GM19043 (cell line): ENCODE data around the gene FDCSP.
"Not testable (repeated sequence)": the region's sequence is repeated elsewhere in the genome, so short reads cannot be mapped to it uniquely, and the experiment has no call there.

ENCODE experiments used
- ATAC-seq: cut with Tn5 transposase; IDR thresholded peaks from one replicate; pipeline ENCODE4 v1.9.1; 2021; ENCODE audit warnings: low read depth; ENCODE audit not compliant: unreplicated experiment

Gene FDCSP

DNA sequence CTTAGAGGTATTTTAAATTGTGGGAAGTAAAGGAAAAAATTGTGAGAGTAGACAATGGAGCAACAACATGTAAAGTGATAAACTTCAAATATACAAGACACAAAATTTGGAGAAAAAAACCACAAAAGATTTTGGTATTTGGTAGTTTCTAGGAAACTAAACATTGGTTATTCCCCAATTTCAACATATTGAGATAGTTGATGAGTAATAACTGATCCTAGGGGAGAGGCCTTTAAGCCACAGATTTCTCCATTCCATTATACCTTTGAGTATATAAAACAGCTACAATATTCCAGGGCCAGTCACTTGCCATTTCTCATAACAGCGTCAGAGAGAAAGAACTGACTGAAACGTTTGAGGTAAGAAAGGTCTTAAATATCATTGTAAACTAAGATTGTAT is at the start of gene FDCSP:
FDCSP (plus strand) TSS at position 301 of the 400 bp plus-strand sequence. CDS start 5,071 bp downstream, outside the sequence.
- no peak for ATAC-seq

DNA sequence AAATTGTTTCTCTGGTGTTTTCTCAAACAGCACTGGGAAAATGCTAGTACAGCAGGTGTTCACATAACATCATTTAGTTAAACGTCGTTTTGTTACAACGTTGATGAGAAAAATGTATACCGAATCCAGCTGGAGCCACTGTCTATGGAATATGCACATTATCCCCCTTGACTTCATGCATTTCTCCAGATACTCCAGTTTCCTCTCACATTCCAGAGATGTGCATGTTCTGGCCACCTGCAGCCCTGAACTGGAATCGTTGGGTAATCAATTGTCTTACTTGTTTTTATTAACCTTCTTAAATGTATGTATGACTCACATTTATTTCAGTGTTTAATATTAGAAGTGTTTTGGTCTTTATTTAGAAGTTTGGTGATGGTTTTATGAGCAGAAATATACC is 48.8 kb upstream of the FDCSP start:
- no peak for ATAC-seq

DNA sequence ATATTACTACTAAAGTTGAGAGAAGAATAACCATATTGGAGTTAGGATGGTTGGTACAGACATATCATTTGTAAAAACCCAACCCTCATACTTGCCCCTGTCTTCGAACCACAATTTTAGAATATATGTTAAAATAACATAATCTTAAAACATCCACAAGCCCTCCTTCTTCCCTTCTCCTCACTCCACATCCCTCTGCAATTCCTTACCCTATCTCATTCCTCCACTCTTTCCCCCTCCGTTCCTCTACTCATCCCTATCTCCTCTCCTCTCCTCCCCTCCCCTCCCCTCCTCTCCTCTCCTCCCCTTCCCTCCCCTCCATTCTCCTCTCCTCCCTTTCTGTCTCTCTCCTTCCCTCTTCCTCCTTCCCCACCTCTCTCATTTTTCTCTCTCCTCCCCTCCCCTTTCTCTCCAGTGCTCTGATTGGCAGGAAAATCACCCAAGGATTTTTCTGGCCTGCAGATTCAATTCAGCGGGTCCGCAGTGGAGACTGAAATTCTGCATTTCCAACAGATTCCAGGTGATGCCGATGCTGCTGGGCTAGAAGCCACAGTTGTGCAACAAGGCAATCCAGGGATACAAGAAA is 47.8 kb upstream of the FDCSP start:
- no peak for ATAC-seq

DNA sequence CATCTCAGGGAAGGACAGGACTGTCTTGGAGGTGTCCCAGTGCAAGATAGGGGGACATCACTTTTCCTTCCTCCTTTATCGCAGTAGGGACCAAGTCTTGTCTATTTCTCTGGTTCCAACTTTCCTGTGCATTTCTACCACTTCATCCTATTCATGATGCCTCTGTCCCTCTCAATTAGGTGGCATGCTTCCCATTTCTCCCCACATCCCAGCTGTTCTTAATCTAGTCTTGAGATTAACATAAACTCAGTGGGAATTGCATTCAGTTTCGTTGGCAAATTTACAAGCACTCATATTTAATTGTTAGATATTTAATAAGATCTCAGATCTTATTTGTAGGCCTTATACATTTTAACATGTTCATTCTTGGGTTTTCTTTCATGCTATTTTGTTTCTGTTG is 46.1 kb upstream of the FDCSP start:
- ATAC-seq: no peak

DNA sequence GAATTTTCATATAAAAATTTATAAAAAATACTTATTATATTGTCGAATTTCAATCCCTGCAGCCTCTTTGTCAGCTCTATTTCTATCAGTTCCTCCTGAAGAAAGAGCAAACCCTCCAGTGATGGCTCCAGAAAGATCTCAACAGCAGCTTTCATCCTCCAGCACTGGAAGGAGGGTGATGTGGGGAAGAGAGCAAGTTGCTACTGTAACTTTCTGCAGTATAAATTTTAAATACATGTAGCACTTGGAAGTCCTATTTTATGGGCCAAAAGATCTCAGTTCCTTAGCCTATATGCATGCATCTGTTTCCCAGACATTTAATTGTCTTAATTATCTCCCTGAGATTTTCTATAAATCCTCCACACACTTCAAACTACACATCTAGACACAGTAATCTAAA is 44.1 kb upstream of the FDCSP start:
- ATAC-seq: no peak

DNA sequence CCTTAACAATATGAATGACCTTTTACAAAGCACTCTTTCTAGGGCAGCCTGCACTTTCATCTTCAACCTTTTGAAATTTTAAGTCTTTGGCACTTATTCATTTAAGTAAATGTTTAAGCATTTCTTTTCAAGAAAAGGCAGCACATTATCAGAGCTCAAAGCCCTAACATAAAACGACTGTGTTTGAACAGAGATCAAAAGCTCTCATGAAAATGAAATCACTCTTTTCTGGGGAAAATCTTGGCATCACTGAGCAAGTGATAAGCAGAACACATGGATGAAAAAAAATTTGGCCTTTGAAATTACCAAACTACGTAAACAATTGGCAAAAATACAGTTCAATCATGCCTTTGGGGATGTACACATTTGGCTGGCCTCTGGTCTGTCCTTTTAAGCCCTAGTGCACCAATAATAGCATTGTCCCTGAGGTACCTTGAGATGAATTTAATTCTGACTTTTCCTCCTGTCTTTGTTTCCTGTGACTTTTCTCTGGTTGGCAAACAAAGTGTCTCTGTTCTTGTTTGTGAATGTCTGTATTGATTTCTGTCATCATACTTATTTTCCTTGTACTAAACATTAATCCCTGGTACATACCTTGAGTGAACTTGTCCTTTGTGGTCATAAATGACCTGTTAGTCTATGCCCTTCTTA is 43.3 kb upstream of the FDCSP start:
- no peak for ATAC-seq

DNA sequence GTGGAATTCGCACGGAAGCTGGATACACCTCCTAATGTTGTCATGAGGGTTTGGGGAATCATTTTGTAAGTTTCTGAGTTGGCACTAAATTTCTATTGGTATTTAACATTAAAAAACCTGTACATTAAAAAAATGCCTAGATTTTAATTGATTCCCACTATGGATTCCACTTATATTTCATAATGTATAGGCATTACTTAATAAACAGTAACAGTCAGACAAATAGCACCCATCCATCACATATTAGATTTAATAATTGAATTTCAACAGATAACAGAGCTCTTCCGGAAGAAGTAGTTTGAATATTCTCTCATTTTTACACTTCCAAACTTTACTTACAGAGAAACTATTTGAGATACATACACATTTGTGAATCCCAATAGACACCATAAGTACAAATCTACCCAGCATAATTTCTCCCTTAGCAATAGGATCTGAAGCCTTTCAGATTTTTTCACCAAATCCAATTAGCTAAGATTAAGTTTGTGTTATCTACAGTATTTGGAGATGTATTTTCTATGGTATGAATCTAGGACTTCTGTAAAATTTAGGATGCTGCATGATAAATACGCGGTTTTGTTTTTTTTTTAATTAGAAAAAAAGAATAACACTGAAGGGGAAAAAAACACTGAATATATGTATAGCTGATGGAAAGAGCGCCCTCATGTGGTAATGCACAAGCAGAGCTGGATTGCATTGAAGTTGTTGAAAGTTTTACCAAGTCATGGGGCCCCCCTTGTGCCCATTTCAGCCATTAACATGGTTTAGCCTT is 42.6 kb upstream of the FDCSP start:
- ATAC-seq: no peak

DNA sequence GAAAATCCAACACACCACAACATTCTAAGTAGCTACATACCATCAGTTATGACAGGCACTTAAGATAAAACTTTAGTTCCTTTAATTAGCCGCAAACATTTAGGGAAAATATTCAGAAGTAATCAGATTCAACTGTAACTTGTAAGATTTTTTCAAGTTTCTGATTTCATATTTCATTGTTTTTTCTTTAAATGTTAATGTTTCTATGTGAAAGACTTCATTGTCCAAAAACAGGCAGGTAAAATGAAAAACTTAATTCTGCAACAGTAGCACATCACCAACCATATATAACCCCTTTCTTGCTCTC is 42.0 kb upstream of the FDCSP start:
- no peak for ATAC-seq

DNA sequence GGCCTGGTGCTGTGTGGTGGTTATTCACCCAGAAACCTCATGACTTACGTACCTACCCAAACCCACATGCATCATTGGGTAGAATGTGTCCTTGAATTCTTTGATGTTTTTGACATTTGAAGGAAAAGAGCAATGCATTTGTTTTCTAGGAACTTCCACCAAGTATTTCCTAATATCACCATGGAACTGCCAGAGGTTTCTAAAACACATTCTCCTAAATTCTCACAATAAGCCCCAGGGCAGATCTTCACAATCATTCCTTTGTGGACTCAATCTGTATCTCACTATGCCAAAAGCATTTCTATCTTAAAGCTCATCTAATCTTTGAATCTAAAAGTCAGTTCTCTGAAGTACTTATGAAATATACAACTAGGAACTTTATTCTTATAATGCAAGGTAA is 38.7 kb upstream of the FDCSP start:
- no peak for ATAC-seq

DNA sequence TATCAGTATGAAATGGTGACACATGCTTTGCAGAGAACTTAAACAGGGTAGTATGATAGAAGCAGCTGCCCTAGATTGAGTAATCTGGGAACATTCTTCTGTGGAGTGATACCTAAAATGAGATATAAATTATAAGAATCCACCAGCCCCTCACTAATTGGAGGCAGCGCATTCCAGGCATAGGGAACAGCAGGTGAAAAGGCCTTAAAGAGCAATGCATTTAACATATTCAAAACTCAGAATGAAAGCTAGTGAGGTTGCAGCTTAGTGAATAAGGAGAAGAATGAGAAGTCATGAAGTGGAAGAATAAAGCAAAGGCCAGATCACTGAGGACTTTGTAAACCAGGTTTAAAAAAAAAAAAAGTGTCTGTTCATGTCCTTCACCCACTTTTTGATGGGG is 35.3 kb upstream of the FDCSP start:
- no peak for ATAC-seq

DNA sequence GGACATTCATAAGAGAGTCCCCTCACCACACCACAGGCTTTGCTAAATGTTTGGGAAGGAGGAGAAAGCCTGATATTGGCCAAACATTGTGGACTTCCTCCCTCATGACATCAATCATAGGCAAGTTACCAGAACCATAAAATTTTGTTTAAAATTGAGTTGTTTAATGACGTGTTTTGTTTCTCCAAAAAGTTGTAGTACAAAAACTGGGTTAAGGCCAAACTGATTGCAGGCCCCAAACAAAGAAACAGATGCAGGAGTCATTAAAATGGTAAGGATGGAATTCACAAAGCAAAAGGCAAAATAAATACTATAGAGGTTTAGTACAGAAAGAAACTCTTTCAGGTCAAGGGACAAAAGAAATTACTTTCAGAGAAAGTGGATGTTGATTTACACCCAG is 34.3 kb upstream of the FDCSP start:
- no peak for ATAC-seq

DNA sequence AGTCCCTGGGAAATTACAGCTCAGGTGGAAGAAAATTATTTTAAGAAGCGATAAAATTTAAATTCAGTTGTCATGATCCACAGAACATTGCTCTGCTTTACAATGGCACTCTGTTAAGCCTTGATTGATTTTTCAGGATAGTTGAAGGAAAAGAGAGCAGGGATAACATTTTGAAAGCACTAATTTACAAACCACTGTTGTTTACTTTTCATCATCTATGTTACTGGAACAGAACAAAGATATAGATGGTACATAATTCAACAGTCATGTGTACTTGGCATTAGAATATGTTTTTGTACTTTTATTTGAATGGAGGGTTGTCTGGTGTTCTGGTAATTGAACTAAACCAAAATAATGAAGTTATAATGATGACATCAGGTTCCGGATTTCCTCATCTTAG is 33.0 kb upstream of the FDCSP start:
- no peak for ATAC-seq

DNA sequence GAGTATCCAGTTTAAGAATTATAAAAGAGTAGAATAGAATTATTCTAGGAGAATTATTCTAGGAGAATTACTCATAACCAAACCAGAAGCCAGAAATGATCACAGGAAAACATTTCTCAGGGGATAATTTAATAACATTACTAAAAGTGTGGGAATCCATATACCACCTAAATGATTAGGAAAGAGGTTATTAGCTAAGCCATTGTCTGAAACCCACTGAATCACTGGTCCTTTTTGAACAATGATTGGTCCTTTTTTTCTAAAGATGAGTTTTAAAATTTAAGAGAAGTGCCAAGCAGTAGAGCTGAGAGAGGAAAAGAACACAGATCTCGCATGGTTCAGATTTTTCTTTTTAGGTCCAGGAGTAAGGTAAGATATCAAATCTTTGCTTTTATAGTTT is 30.5 kb upstream of the FDCSP start, which contains the start of gene ODAM:
ODAM (plus strand) TSS at position 301 of the 400 bp plus-strand sequence. CDS start 819 bp downstream, outside the sequence.
- ATAC-seq: no peak

DNA sequence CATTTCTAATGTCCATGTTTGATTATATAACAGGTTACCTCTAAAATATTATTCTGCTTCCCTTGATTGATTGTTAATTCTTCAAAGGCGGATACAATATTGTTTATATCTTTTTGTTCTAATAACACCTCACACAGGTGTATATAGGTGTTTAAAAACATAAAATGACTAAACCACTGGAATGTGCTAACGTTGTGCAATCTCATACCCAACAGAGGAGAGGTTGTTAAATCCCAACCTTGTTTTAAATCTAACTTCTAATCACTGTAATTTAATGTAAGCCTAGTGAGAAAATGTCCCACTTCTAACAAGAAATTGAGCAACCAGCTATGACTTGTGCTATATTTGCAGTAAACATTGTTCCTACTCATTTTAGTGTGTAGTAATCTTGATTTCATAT is 29.1 kb upstream of the FDCSP start:
- no peak for ATAC-seq

DNA sequence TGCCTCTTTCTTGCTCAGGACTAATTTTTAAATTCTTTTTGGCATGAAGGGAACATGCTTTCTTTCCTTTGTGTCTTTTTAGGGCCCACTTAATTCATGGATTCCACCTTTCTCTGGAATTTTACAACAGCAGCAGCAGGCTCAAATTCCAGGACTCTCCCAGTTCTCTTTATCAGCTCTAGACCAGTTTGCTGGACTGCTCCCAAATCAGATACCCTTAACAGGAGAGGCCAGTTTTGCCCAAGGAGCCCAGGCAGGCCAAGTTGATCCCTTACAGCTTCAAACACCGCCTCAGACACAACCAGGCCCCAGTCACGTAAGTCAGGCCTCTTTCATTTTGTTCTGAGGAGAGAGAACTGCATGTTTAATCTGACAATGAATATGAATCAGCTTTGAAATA is 28.1 kb upstream of the FDCSP start:
- ATAC-seq: no peak

DNA sequence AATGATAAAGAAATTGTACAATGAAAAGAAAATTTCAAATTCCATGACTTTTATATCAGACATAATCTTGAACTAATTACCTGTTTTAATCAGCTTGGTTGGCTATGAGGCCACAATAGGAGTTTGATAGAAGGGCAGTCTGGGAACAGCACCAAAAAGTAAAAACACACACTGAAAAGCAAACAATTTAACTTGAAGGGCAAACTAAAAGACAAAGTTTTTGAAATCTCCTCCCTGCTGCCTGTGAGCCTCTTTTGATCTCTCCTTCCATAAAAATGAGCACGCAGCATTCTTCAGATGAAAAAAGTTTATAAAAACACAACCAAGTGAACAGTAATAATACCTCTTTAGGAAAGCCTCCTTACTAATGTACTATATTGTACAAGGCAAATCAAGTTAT is 22.3 kb upstream of the FDCSP start:
- ATAC-seq: no peak

DNA sequence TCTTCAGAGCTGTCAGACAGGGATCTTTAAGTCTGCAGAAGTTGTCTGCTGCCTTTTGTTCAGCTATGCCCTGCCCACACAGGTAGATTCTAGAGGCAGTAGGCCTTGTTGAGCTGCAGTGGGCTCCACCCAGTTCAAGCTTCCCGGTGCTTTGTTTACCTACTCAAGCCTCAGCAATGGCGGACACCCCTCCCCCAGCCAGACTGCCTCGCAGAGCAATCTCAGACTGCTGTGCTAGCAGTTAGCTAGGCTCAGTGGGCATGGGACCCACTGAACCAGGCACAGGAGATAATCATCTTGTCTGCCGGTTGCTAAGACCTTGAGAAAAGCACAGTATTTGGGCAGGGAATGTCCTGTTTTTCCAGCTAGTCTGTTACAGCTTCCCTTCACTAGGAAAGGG is 13.2 kb upstream of the FDCSP start:
- ATAC-seq: not testable (repeated sequence)

DNA sequence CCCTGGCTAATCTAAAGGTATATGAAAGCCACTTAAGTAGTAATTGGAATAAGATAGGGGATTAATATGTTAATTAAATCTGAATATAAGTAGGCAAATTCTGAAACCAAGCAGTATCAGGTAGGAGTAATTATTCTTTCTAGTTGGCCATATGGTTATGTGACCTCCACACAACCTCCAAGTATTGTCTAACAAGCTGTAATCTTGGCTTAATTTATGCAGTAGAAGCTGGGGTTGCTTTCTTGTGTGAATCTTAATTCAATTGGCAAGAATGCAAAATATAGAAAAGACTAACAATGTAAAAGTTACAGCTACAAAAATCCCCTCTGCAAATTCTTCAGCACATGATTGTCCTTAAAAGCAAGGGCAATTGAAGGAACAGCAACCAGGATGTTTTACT is 9.8 kb upstream of the FDCSP start:
- not testable (repeated sequence) for ATAC-seq

DNA sequence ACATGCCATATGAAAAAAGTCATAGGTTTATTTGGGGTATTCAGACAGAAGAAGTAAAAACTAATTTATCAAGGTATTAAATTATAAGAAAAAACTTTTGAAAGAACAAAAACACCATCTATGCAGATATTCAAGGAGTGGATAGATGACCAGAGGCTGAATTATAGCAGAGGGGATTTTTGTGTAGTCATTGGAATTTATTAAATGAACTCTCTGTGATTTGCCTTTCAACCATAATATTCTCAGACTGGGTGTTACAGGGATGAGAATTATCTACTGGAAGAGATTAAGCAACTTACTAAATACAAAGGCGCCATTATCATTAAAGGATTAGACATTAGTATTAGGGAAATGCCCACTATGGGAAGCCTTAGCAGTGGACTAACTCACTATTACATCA is 9.4 kb upstream of the FDCSP start:
- not testable (repeated sequence) for ATAC-seq

DNA sequence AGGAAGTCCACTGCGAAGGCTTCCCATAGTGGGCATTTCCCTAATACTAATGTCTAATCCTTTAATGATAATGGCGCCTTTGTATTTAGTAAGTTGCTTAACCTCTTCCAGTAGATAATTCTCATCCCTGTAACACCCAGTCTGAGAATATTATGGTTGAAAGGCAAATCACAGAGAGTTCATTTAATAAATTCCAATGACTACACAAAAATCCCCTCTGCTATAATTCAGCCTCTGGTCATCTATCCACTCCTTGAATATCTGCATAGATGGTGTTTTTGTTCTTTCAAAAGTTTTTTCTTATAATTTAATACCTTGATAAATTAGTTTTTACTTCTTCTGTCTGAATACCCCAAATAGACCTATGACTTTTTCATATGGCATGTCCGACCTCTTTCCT is 4.5 kb upstream of the FDCSP start:
- not testable (repeated sequence) for ATAC-seq

DNA sequence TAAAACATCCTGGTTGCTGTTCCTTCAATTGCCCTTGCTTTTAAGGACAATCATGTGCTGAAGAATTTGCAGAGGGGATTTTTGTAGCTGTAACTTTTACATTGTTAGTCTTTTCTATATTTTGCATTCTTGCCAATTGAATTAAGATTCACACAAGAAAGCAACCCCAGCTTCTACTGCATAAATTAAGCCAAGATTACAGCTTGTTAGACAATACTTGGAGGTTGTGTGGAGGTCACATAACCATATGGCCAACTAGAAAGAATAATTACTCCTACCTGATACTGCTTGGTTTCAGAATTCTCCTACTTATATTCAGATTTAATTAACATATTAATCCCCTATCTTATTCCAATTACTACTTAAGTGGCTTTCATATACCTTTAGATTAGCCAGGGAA is 4.1 kb upstream of the FDCSP start:
- not testable (repeated sequence) for ATAC-seq

DNA sequence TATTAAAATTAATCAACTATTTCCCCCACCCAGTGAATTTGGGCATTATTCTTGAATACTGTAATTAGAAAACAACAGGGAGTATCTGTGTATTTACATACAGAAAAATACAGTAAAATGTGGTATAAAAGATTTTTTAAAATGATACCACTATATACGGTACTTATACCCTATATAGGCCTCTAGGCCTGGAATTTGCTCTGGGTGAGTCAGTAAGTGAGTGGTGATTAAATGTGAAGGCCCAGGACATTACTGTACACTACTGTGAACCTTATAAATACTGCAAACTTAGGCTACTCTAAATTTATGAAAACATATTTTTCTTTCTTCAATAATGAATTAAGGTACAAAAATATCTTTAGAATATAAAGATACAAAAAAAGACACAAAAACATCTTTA is 10.2 kb downstream of the FDCSP start:
- ATAC-seq: no peak
